Kidney (tissue), 14 donors: ENCODE measurements around the gene TNFRSF12A. TPM values are rescaled to one million over a fixed set of nuclear protein-coding genes. Genes with fewer than 3 reads are reported as not detected.
"Not testable (repeated sequence)": the region's sequence is repeated elsewhere in the genome, so short reads cannot be mapped to it uniquely, and the experiment has no call there.

Experiments used
- DNase-seq, 5 donors: peaks; one replicate each; pipeline ENCODE4 v3.0.0-alpha.2; 2013 to 2020
- FAIRE-seq: peaks from 2 replicates; lab custom pipeline; 2012; peaks lifted over from hg19 to GRCh38; lab: Jason Lieb, UNC
- H3K27ac ChIP-seq, 2 donors: one replicate each; pipeline ENCODE4 v1.7.0; 2013; ENCODE audit warnings: low read depth in 2 of 2, low read length in 2 of 2, inconsistent platforms in 1 of 2
- H3K27me3 ChIP-seq: one replicate; pipeline ENCODE4 v1.7.1; 2013; ENCODE audit warnings: low read length, inconsistent platforms; ENCODE audit not compliant: control insufficient read depth, insufficient read depth
- H3K36me3 ChIP-seq, 3 donors: one replicate each; pipeline versions ENCODE4 v1.7.0 to v1.7.1; 2013; ENCODE audit warnings: low read length in 3 of 3, control low read depth in 1 of 3, inconsistent platforms in 1 of 3; ENCODE audit not compliant: insufficient read depth in 3 of 3, control insufficient read depth in 2 of 3
- H3K4me1 ChIP-seq, 3 donors: one replicate each; pipeline versions ENCODE4 v1.7.0 to v1.7.1; 2013; ENCODE audit warnings: low read length in 3 of 3, inconsistent platforms in 1 of 3, low read depth in 1 of 3; ENCODE audit not compliant: control insufficient read depth in 2 of 3, insufficient read depth in 2 of 3
- H3K4me3 ChIP-seq, 3 donors: one replicate each; pipeline versions ENCODE4 v1.7.0 to v1.8.1; 2013; ENCODE audit warnings: low read length in 3 of 3, control low read depth in 1 of 3, inconsistent platforms in 1 of 3
- H3K9ac ChIP-seq, 3 donors: one replicate each; pipeline versions ENCODE4 v1.7.0 to v1.7.1; 2013; ENCODE audit warnings: low read length in 3 of 3, control low read depth in 1 of 3, inconsistent platforms in 1 of 3
- H3K9me3 ChIP-seq, 3 donors: one replicate each; pipeline versions ENCODE4 v1.7.0 to v1.7.1; 2013; ENCODE audit warnings: low read length in 3 of 3, control low read depth in 1 of 3, inconsistent platforms in 1 of 3; ENCODE audit not compliant: control insufficient read depth in 2 of 3, insufficient read depth in 1 of 3
- intact Hi-C: fragments of 100-400 bp; cut with DNase I; formaldehyde crosslinking; loops from one replicate; pipeline ENCODE4 v1.11.1; 2022
- polyA plus RNA-seq: library from polyadenylated mRNA; stranded (reverse); fragments of 350-450 nt; fragmentation: Illumina TruSeq; extraction: RNeasy Lipid Tissue Mini Kit (QIAGEN cat#74804); gene quantifications from one replicate; pipeline ENCODE4 v1.2.3, GENCODE V29; 2014; ENCODE audit warnings: low read depth, low replicate concordance; ENCODE audit not compliant: insufficient read depth
- total RNA-seq: library from RNA; stranded (reverse); fragmentation: NEBNext Ultra II Directional; extraction: Animal tissue kit (Norgen Biotek cat#: 25700); gene quantifications from one replicate; pipeline ENCODE4 v1.2.1, GENCODE V29; 2021
- TF ChIP-seq, protein P1 (sequence below): IDR thresholded peaks from 3 replicates; pipeline ENCODE4 v1.5.1; 2012; ENCODE audit warnings: mild to moderate bottlenecking, moderate library complexity, borderline replicate concordance; ENCODE audit not compliant: insufficient read depth; ENCODE audit errors: extremely low read depth
- donor health status: control.
- donor health status: control.
- donor health status: control.
- donor health status: control.
- donor health status: control.
- donor health status: DM: yes; HTN: yes; CAD: no.
- donor health status: Normal renal cell carcinoma (clear cell type).

Gene TNFRSF12A
- total and polyA plus RNA-seq, 2 donors from 2014 or later = 87.3 to 114 TPM

DNA sequence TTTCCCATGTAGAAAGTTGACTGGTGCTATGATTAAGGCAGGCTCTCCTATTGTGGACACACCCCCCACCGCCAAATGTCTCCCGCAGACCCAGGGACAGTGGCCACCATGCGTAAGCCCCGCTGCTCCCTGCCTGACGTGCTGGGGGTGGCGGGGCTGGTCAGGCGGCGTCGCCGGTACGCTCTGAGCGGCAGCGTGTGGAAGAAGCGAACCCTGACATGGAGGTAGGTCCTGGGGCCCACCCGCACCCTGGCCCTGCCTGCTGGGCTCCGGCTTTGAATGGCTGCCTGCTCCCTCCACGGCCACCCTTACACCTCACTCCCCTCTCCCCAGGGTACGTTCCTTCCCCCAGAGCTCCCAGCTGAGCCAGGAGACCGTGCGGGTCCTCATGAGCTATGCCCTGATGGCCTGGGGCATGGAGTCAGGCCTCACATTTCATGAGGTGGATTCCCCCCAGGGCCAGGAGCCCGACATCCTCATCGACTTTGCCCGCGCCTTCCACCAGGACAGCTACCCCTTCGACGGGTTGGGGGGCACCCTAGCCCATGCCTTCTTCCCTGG lies 29.8 kb downstream of the TNFRSF12A start:
- H3K9me3 ChIP-seq = no peaks in the 10 kb centered on the region
- peaks cover 0 to 7% (median 0%) of the 10 kb centered on the region in 3 donors for H3K4me1 ChIP-seq
- FAIRE-seq (no peak), DNase-seq (no peak)
- H3K27ac ChIP-seq = no peak overlapping the region
- peaks cover 14% of the 10 kb centered on the region for H3K27me3 ChIP-seq
- no peak overlapping the region for H3K9ac ChIP-seq
- TF ChIP-seq, protein P1, sequence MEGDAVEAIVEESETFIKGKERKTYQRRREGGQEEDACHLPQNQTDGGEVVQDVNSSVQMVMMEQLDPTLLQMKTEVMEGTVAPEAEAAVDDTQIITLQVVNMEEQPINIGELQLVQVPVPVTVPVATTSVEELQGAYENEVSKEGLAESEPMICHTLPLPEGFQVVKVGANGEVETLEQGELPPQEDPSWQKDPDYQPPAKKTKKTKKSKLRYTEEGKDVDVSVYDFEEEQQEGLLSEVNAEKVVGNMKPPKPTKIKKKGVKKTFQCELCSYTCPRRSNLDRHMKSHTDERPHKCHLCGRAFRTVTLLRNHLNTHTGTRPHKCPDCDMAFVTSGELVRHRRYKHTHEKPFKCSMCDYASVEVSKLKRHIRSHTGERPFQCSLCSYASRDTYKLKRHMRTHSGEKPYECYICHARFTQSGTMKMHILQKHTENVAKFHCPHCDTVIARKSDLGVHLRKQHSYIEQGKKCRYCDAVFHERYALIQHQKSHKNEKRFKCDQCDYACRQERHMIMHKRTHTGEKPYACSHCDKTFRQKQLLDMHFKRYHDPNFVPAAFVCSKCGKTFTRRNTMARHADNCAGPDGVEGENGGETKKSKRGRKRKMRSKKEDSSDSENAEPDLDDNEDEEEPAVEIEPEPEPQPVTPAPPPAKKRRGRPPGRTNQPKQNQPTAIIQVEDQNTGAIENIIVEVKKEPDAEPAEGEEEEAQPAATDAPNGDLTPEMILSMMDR = no peak
- no peak overlapping the region for H3K4me3 ChIP-seq
- intact Hi-C loops = no loop called here
- no peaks in the 10 kb centered on the region for H3K36me3 ChIP-seq

DNA sequence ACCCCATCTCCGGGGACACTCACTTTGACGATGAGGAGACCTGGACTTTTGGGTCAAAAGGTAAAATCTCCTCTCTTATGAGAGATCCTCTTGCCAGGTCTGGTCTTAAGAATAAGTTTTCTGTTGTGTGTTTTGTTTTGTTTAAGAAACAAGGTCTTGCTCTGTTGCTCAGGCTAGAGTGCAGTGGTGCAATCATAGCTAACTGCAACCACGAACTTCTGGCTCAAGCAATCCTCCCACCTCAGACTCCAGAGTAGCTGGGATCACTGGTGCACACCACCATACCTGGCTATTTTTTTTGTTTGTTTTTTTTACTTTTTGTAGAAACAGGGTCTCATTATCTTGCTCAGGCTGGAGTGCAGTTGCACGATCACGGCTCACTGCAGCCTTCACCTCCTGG lies 30.3 kb downstream of the TNFRSF12A start:
- FAIRE-seq (no peak), DNase-seq (no peak)
- intact Hi-C loops = no loop called here
- no peak overlapping the region for H3K4me3 ChIP-seq
- TF ChIP-seq, protein P1 = no peak
- no peaks in the 10 kb centered on the region for H3K36me3 ChIP-seq
- peaks cover 0 to 4% (median 0%) of the 10 kb centered on the region in 3 donors for H3K4me1 ChIP-seq
- H3K27ac ChIP-seq = no peak overlapping the region
- no peak overlapping the region for H3K9ac ChIP-seq
- H3K9me3 ChIP-seq = no peaks in the 10 kb centered on the region
- peaks cover 11% of the 10 kb centered on the region for H3K27me3 ChIP-seq

DNA sequence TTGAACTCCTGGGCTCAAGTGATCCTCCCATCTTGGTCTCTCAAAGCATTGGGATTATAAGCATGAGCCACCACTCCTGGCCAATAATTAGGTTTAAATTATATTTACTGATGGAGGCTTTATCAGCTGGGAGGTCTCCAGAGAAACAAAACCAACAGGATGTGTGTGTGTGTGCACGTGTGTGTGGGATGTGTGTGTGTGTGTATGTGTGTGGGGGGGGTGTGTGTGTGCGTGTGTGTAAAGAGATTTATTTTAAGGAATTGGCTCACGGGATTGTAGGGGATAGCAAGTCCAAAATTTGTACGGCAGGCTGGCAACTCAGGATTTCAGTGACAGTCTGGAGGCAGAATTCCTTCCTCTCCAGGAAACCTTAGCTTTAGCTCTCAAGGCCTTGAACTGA lies 30.8 kb downstream of the TNFRSF12A start:
- H3K27me3 ChIP-seq = peaks cover 11% of the 10 kb centered on the region
- H3K36me3 ChIP-seq = no peaks in the 10 kb centered on the region
- H3K4me1 ChIP-seq = peaks cover 0 to 2% (median 0%) of the 10 kb centered on the region in 3 donors
- no peak overlapping the region for H3K27ac ChIP-seq
- FAIRE-seq (no peak), DNase-seq (no peak)
- no peaks in the 10 kb centered on the region for H3K9me3 ChIP-seq
- intact Hi-C loops = no loop called here
- H3K4me3 ChIP-seq = no peak overlapping the region
- no peak overlapping the region for H3K9ac ChIP-seq
- TF ChIP-seq, protein P1 = no peak

DNA sequence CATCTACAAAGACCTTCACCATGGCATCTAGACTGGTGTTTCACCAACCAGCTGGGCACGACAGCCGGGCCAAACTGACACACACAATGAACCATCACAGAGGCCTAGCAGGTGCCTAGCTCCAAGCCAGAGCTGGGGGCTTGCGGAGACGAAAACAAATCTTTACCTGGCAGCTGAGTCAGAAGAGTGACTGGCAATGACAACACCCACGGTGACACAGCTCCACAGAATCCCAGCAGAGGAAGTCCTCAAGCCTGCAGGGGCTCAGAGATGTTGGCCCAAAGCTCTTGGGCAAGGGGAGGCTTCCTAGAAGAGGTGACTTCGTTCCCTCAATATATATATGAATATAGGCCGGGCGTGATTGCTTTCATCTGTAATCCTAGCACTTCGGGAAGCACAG lies 31.3 kb downstream of the TNFRSF12A start:
- TF ChIP-seq, protein P1 = no peak
- Histone ChIP-seq H3K4me3 (no peak overlapping the region), H3K36me3 (no peaks in the 10 kb centered on the region), H3K9me3 (no peaks in the 10 kb centered on the region), H3K4me1 (no peaks in the 10 kb centered on the region), H3K9ac (no peak overlapping the region), H3K27me3 (peaks cover 11% of the 10 kb centered on the region), H3K27ac (no peak overlapping the region)
- intact Hi-C loops = no loop called here
- FAIRE-seq (no peak), DNase-seq (no peak)

DNA sequence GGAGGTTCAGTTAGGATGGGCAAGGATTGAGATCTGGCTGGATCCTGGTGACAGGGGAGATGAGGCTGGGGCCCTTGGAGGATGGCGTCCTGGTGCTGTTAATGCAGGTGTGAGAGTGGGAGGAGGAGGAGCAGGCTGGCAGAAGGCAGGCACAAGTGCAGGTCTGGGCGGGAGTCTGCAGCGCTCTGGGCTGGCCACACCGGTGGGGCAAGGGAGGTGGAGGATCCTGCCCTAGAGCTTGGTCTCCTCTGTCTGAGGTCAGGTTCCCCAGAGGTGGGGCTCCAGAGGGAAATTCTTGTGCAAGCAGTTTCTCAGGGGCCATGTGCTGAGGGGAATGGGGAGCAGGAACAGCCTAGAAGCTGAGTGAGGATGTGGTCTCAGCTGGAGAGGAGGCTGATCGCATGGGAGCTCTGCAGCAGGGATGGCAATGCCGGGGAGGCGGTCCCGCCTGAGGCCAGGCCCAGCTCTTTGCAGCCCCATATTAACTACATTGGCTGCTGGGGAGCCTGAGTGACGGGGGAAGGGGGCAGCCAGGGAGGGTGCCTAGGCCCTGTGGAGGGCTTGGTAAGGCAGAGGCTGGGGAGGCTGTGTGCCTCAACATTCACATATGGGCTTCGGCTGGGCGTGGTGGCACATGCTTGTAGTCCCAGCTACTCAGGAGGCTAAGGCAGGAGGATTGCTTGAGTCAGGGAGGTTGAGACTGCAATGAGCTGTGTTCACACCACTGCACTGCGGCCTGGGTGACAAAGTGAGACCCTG lies 32.6 kb downstream of the TNFRSF12A start:
- H3K9ac ChIP-seq, H3K36me3 ChIP-seq, intact Hi-C loops, H3K27ac ChIP-seq, H3K4me1 ChIP-seq, H3K27me3 ChIP-seq, H3K9me3 ChIP-seq, DNase-seq, H3K4me3 ChIP-seq, FAIRE-seq: not testable (repeated sequence)
